GM21526 (cell line): ENCODE measurements around the gene CDKN1A.

Experiments used
- ATAC-seq: cut with Tn5 transposase; IDR thresholded peaks from one replicate; pipeline ENCODE4 v1.9.1; 2021; ENCODE audit warnings: moderate library complexity; ENCODE audit not compliant: unreplicated experiment, low FRiP score

The CDKN1A gene

GRCh38 chr6:36655085-36655724, 23.3 kb upstream of the CDKN1A start:
- ATAC-seq, result no peak

GRCh38 chr6:36656441-36656840, 22.1 kb upstream of the CDKN1A start:
- ATAC-seq, result no peak

- ATAC-seq, result no peak
Measured at GRCh38 chr6:36657271-36657670, 21.2 kb upstream of the CDKN1A start.

- no peak for ATAC-seq
Measured at GRCh38 chr6:36657942-36658544, 20.5 kb upstream of the CDKN1A start.

- no peak for ATAC-seq
Measured at GRCh38 chr6:36659271-36659670, 19.2 kb upstream of the CDKN1A start.

- no peak for ATAC-seq
Measured at GRCh38 chr6:36660771-36661471, 17.6 kb upstream of the CDKN1A start.

GRCh38 chr6:36662380-36662779, 16.1 kb upstream of the CDKN1A start:
- ATAC-seq, result no peak

- no peak for ATAC-seq
Measured at GRCh38 chr6:36662827-36663256, 15.7 kb upstream of the CDKN1A start.

GRCh38 chr6:36663504-36664446, 14.7 kb upstream of the CDKN1A start:
- ATAC-seq, result no peak

- no peak for ATAC-seq
Measured at GRCh38 chr6:36665180-36665579, 13.3 kb upstream of the CDKN1A start.

- ATAC-seq, result no peak
Measured at GRCh38 chr6:36666287-36666686, 12.2 kb upstream of the CDKN1A start.

- ATAC-seq, result peak; percentile 52
Measured at GRCh38 chr6:36666826-36667591, 11.5 kb upstream of the CDKN1A start.

- ATAC-seq, result no peak
Measured at GRCh38 chr6:36668591-36668990, 9.9 kb upstream of the CDKN1A start.

GRCh38 chr6:36669002-36669401, 9.5 kb upstream of the CDKN1A start:
- no peak for ATAC-seq

- ATAC-seq, result no peak
Measured at GRCh38 chr6:36670271-36670670, 8.2 kb upstream of the CDKN1A start.

GRCh38 chr6:36671687-36672375, 6.7 kb upstream of the CDKN1A start:
- ATAC-seq, result no peak

- ATAC-seq, result no peak
Measured at GRCh38 chr6:36673882-36674281, 4.6 kb upstream of the CDKN1A start.

- no peak for ATAC-seq
Measured at GRCh38 chr6:36674942-36675341, 3.6 kb upstream of the CDKN1A start.
